ENCODE measurements around the gene LRRFIP2.

DNA sequence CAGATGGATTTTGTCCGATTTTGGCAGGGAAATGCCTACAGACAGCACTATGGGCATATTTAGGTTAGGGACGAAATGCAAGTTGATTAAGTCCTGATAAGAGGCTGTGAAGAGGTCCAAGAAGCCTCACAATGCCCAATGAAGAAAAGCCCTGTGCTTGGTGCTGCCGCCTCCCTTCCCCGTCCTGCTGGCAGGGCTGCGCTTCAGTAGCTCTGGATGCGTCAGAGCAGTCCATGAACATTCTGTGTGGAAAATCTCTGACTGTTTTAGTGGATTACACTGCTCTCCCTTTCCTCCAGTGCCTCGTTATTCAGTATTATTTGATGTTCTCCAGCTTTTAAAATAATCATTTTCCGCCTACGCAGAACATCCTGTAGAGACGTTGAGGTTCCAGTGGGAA lies 141.4 kb downstream of the LRRFIP2 start:
- TF ChIP-seq POLR2AphosphoS5 (IDR thresholded peaks at IDR 0.05; ENCODE audit: low read depth, low read length) (no peak), POLR2A (IDR thresholded peaks at IDR 0.05; ENCODE audit: control extremely low read depth in 1 of 2, low read depth in 2 of 2, low read length in 2 of 2) (no peak), ZNF274 (IDR thresholded peaks at IDR 0.05; ENCODE audit: borderline replicate concordance, extremely low read depth, low read length) (no peak), EZH2 (IDR thresholded peaks at IDR 0.05; ENCODE audit: low read depth, low read length, severe bottlenecking) (no peak), SIN3A (conservative IDR thresholded peaks at IDR 0.05 in 1 of 2, IDR thresholded peaks at IDR 0.05 in 1 of 2; ENCODE audit: low read depth in 1 of 2, low read length in 2 of 2) (no peak), BRCA1 (IDR thresholded peaks at IDR 0.05; ENCODE audit: low read depth, low read length) (no peak), EGR1 (IDR thresholded peaks at IDR 0.05; ENCODE audit: borderline replicate concordance, low read depth, low read length) (no peak), CREB1 (IDR thresholded peaks at IDR 0.05) (no peak), SP2 (IDR thresholded peaks at IDR 0.05; ENCODE audit: low read length) (no peak), SP1 (IDR thresholded peaks at IDR 0.05; ENCODE audit: low read depth, low read length) (no peak), TAF1 (IDR thresholded peaks at IDR 0.05; ENCODE audit: low read depth, low read length) (no peak), RXRA (IDR thresholded peaks at IDR 0.05; ENCODE audit: insufficient read depth, low read depth, low read length) (no peak), BCL11A (IDR thresholded peaks at IDR 0.05; ENCODE audit: low read depth in 2 of 2, low read length in 2 of 2) (no peak)
- TF ChIP-seq, protein P1, sequence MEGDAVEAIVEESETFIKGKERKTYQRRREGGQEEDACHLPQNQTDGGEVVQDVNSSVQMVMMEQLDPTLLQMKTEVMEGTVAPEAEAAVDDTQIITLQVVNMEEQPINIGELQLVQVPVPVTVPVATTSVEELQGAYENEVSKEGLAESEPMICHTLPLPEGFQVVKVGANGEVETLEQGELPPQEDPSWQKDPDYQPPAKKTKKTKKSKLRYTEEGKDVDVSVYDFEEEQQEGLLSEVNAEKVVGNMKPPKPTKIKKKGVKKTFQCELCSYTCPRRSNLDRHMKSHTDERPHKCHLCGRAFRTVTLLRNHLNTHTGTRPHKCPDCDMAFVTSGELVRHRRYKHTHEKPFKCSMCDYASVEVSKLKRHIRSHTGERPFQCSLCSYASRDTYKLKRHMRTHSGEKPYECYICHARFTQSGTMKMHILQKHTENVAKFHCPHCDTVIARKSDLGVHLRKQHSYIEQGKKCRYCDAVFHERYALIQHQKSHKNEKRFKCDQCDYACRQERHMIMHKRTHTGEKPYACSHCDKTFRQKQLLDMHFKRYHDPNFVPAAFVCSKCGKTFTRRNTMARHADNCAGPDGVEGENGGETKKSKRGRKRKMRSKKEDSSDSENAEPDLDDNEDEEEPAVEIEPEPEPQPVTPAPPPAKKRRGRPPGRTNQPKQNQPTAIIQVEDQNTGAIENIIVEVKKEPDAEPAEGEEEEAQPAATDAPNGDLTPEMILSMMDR (IDR thresholded peaks at IDR 0.05; ENCODE audit: control extremely low read depth in 1 of 3, insufficient read depth in 1 of 3, low read depth in 1 of 3, low read length in 3 of 3), result no peak
